ENCODE results near the gene PLA2G4A.

The PLA2G4A gene

GRCh38 chr1:186828611-186829454 lies at the start of gene PLA2G4A:
PLA2G4A (plus strand) TSS chr1:186828949; CDS start chr1:186854355, 25,406 bp downstream.
- TF ChIP-seq CTCF (IDR thresholded peaks at IDR 0.05; ENCODE audit: control insufficient read depth, extremely low read depth, insufficient read depth) = no peak

GRCh38 chr1:186780076-186780475 lies 48.7 kb upstream of the PLA2G4A start:
- TF ChIP-seq CTCF (IDR thresholded peaks at IDR 0.05; ENCODE audit: control insufficient read depth, extremely low read depth, insufficient read depth) = no peak
- no peak for DNase-seq (ENCODE audit: low read depth)
- no peak overlapping the region for H3K4me3 ChIP-seq (ENCODE audit: low read depth, low read length)

More at GRCh38 chr1:186828611-186829454, at the start of gene PLA2G4A:
- DNase-seq (ENCODE audit: low read depth) = peak; percentile 3
- H3K4me3 ChIP-seq (ENCODE audit: low read depth, low read length) = peak within 1 kb of the TSS; percentile 43

- DNase-seq (ENCODE audit: low read depth) = no peak
- no peak overlapping the region for H3K4me3 ChIP-seq (ENCODE audit: low read depth, low read length)
- no peak for TF ChIP-seq CTCF (IDR thresholded peaks at IDR 0.05; ENCODE audit: control insufficient read depth, extremely low read depth, insufficient read depth)
These were observed 47.0 kb upstream of the PLA2G4A start for GRCh38 chr1:186781730-186782129.

GRCh38 chr1:186782791-186783190 lies 46.0 kb upstream of the PLA2G4A start:
- no peak for DNase-seq (ENCODE audit: low read depth)
- TF ChIP-seq CTCF (IDR thresholded peaks at IDR 0.05; ENCODE audit: control insufficient read depth, extremely low read depth, insufficient read depth) = no peak
- H3K4me3 ChIP-seq (ENCODE audit: low read depth, low read length) = no peak overlapping the region

- no peak for DNase-seq (ENCODE audit: low read depth)
- H3K4me3 ChIP-seq (ENCODE audit: low read depth, low read length) = no peak overlapping the region
- no peak for TF ChIP-seq CTCF (IDR thresholded peaks at IDR 0.05; ENCODE audit: control insufficient read depth, extremely low read depth, insufficient read depth)
These were observed 45.6 kb upstream of the PLA2G4A start for GRCh38 chr1:186783193-186783592.

- no peak for DNase-seq (ENCODE audit: low read depth)
- H3K4me3 ChIP-seq (ENCODE audit: low read depth, low read length) = no peak overlapping the region
- no peak for TF ChIP-seq CTCF (IDR thresholded peaks at IDR 0.05; ENCODE audit: control insufficient read depth, extremely low read depth, insufficient read depth)
These were observed 43.2 kb upstream of the PLA2G4A start for GRCh38 chr1:186785503-186785902.

- H3K4me3 ChIP-seq (ENCODE audit: low read depth, low read length) = no peak overlapping the region
- DNase-seq (ENCODE audit: low read depth) = no peak
- no peak for TF ChIP-seq CTCF (IDR thresholded peaks at IDR 0.05; ENCODE audit: control insufficient read depth, extremely low read depth, insufficient read depth)
These were observed 38.6 kb upstream of the PLA2G4A start for GRCh38 chr1:186790101-186790500.

Measured in LNCaP clone FGC (cell line).